ENCODE results near the gene RNF223.
"Not testable (repeated sequence)": the region's sequence is repeated elsewhere in the genome, so short reads cannot be mapped to it uniquely, and the experiment has no call there.

RNF223 gene

DNA sequence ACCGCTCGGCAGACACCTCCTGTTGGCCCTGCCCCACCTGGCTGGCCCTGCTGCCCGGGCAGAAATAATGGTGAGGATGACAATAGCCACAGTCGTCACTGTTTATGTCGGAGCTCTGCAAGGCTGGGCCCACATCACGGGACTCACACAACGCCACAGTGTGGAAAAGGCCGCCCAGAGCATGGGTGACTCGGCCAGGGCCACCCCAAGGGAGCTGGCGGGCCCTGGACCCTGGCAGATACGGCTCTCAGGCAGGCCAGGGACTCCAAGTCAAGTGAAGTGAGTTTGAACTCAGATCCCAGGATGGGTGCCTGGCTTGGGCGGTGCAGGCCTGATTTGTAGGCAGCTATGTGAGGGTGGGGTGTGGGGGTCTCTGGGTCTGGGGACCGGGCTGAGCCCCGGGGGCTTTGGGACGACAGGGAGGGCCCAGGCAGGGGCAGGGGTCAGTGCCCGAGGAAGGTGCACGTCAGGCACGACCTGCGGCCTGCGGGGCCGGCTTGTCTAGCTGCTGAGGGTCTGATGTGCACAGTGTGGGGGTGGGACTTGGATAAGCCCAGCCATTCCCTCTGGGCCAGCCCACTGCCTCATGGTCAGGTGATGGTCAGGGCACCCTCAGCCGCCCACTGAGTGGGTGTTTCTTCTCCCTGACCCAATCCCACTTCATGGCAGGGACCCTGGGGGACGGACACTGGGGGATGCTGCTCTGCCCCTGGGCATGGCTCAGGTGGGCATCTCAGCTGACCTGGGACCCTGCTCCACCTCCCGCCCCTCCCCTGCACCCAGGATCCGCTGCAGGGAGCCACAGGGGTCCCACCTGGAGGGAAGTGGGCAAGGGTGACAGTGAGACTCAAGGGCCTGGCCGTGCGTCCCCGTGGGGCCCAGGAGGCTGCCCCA, 1.0 kb downstream of the RNF223 start:
- no peak for DNase-seq (ENCODE audit: low read depth, low spot score)

DNA sequence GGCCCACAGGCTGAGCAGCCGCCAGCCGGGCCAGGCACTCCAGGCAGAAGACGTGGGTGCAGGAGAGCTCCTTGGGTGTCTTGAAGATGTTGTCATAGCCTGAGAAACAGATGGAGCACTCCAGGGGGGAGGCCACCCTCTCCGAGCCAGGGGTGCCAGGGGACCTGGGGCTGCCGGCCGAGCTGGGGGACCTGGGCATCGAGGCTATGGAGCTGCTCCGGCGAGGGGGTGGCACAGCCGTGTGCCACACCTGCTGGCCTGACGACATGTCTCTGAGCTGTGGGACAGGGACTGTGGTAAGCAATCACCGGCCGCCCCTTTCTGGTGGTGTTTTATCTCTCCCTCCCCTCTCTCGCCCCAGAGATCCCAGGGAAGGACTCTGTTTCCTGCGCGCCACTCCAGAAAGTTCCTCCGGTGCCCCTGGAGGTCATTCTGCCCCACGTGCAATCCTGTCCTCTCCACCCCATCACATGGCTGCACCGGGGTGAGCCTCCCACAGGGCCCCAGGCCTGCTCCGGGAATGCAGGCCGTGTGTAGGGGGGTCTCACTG, 1.7 kb downstream of the RNF223 start:
- no peak for DNase-seq (ENCODE audit: low read depth, low spot score)

DNA sequence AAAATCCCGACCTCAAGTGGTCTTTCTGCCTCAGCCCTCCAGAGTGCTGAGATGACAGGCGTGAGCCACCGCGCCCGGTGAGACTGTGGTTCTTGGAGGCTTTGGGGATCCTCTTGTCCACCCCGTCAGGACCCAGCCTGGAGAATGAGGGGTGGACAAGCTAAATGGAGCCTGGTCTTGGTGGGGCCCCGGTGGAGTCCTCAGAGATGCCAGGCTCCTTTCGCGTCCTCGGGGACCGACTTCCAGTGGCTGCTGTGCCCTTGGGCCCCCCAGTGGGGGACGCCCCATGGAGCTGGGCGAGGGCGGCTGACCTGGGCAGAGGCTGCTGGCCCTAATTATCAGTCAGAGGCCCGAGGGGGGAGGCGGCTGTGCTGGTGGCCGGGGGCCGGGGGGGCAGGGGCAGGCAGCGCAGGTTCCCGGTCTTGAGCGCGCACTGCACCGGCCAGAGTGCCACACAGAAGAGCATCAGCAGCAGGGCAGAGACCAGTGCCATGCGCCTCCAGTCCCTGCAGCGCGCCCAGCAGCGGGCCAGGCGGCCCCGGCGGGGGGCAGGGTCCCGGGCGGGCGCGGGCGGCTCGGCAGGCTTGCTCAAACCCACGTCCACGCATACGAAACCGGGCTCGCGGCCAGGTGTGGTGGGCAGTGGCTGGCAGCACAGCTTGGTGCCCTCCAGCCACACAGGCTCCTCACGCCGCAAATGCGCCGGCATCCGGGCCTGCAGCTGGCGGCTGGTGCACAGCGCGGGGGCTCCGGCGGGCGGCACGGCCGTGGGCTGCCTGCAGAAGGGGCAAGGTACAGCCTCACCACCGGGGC, 2.4 kb downstream of the RNF223 start:
- DNase-seq (ENCODE audit: low read depth, low spot score): no peak

DNA sequence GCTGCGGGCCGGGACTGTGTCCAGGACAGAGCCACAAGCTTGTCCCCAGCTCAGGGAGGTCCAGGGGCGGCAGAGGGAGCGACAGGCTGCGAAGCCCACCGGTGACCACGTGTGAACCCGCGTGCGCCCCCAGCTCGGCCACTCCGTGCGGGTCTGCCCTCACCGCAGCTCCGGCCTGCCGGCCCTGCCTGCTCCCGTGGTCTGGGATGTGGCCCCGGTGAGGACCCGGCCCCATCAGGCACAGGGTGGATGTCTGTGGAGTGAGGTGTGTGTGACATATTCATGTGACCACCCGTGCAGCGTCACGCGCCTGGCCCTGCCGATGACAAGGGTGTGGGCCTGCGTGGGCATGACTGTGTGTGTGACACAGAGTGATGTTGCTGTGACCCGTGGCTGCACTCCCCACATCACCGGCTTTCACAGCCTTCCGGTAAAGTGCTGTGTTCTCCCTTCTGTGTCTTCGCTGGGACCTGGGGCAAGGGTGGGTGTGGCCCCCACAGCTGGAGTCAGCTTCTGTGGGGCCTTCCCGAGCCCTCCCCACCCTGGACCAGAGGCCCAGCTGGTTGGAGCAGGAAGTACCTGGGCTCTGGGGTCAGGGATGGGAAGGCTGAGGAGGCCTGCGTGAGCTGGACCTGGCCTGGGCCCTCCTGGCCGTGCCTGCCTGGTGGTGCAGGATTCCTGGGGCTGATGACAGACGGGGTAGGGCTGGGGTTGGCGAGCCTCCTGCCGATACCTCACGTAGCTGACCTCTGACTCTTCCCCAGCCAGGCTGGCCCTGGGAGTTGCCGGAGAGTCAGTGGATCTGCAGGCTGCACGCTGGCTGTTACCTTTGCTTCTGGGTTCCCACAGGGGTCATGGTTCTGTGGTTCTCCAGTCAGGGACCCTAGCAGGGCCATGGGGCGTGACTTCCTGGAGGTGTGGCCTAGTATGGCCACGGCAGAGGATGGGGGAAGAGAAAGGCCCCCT, 4.1 kb downstream of the RNF223 start:
- peak; percentile 70 for DNase-seq (ENCODE audit: low read depth, low spot score)

DNA sequence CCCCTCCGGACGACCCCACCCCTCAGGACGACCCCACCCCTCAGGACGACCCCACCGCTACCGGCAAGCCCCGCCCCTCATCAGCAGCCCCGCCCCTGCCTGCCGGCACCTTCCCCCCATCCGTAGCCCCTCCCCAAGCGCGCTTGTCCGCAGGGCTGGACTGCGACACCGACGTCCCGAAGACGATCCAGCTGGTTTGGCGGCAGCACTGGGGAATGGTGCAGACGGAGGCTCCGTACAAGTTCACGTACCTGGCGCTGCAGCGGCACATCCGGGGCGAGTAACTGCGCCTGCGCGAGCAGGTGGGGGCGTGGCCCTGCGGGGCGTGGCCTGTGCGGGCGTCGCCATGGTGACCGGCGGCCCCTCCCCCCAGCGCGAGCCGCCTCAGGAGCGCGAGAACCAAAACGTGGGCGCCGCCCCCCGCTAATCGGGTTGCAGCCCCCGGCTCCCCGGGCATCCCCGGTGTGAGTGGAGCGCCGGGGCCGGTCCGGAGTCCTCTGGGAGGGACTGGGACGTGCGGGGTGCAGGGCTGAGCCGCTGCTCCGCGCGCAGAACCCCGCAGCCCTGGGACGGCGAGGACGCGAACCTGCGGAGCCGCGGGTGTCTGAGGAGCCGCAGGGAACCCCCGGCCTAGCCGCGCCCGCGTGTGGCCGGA, 4.9 kb downstream of the RNF223 start:
- peak; percentile 90 for DNase-seq (ENCODE audit: low read depth, low spot score)

DNA sequence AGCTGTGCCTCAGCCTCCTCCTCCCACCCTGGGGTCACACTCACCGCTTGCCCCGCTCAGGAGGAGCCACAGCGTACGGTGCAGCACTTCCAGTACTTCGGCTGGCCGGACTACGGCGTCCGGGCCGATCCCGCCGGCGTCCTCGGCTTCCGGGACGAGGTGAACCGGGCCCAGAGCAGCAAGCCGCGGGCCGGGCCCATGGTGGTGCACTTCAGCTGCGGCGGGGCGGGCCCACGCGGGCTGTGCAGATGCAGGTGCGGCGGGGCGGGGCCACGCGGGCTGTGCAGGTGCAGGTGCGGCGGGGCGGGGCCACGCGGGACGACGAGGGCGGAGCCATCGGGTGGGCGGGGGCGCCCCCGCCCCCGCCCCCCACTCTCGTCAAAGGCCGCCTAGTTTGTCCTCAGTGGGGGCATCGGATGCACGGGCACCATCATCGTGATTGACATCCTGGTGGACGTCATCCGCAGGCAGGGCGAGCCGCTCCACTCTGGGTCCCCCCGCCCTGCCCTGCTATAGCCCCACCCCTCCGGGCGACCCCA, 5.5 kb downstream of the RNF223 start:
- no peak for DNase-seq (ENCODE audit: low read depth, low spot score)

DNA sequence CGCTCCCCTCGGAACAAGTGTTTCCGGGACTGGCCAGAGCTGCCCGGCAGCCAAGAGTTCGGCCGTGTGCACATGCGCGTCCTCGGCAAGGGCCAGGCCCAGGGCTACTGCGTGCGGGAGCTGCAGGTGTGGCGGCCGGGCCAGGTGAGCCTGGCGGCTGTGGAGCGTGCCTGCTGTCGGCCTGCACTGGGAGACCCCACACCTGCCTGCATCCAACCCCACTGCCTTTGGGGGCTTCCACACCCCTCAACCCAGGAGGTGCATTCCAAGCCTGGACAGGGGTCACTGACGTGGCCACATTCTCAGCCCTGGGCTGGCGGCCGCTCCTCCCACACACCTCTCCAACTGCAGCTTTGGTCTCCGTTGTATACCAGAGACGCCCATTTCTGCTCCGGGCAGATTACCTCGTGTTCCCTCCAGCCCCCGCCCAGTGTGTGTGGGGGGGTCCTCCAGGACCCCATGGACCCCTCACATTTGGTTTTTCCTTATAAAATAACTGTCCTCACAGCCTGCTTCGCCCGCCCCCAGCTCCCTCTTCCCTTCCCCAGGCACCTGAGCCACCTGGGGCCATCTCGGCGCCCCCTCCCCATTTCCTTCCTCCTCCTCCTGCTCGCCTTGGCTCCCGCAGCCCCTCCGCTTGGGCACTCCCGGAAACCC, 6.1 kb downstream of the RNF223 start:
- no peak for DNase-seq (ENCODE audit: low read depth, low spot score)

DNA sequence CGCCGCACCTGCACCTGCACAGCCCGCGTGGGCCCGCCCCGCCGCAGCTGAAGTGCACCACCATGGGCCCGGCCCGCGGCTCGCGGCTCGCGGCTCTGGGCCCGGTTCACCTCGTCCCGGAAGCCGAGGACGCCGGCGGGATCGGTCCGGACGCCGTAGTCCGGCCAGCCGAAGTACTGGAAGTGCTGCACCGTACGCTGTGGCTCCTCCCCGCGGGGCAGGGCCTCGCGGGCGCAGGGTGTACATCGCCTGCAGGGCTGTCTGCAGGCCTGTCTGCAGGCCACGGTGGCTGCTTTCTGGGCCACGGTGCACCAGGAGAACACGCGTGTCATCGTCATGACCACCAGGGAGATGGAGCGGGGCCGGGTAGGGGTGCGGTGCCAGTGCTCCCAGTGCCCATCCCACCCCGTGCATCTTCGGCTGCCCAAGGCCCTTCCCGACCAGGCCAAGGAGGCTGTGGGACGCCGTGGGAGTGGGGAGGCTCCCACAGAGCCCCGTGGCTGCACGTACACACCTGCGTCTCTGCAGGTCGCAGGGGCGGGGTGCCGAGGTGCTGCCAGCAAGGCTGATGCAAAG, 6.7 kb downstream of the RNF223 start:
- no peak for DNase-seq (ENCODE audit: low read depth, low spot score)

DNA sequence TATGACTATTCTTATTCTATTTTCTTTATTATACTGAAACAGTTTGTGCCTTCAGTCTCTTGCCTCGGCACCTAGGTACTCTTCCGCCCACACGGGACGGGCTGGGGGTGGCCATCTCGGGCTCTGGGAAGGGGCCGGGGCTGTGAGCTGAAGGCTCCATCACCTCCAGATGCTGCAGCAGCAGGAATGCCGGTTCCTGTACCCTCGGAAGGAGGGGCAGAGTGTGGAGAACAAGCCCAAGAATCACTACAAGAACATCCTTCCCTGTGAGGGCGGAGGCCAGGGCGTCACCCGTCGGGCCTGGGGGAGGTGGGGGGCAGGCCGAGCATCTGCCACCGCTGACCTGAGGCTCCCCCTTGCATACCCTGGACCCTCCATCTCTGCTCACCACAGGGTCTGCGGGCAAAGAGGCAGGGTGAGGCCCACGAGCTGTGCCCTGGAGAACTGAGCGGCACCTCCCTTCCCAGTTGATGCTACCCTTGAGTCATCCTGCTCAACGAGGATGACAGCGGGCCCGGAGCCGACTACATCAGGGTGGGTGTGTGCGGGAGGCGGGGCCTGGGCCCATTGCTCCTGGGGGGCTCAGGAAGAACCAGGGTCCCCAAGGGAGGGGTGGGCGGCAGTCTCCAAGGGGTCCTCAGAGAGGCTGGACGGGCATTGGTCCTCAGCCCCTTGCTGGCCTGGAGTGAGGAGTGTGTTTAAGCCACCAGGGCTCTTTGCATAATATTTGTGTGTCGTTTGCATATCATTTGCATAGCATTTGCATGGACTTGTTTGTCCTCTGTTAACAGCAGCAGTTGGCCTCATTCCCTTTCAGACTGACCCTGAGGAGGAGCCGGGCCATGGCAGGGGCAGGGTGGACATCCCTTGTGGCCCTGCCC, 7.5 kb downstream of the RNF223 start:
- DNase-seq (ENCODE audit: low read depth, low spot score): no peak

DNA sequence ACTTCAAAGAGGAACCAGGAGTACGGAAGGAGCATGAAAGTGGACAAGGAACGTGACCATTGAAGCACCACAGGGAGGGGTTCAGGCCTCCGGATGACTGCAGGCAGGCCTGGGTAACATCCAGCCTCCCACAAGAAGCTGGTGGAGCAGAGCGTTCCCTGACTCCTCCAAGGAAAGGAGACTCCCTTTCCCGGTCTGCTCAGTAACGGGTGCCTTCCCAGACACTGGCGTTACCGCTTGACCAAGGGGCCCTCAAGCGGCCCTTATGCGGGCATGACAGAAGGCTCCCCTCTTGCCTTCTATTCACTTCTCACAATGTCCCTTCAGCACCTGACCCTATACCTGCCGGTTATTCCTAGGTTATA, 8.2 kb downstream of the RNF223 start:
- not testable (repeated sequence) for DNase-seq (ENCODE audit: low read depth, low spot score)

DNA sequence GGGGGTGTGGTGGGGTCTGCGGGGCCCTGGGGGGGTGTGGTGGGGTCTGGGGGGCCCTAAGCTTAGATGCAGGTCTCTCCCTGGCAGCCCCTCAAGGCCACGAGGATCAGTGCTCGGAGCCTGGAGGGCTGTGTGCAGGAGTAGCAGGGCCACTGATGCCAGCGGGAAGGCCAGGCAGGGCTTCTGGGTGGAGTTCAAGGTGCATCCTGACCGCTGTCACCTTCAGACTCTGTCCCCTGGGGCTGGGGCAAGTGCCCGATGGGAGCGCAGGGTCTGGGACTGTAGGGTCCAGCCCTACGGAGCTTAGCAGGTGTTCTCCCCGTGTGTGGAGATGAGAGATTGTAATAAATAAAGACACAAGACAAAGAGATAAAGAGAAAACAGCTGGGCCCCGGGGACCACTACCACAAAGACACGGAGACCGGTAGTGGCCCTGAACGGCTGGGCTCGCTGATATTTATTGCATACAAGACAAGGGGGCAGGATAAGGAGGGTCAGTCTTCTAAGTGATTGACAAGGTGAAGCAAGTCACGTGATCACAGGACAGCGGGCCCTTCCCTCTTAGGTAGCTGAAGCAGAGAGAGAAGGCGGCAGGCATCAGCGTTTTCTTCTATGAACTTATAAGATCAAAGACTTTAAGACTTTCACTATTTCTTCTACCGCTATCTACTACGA, 8.7 kb downstream of the RNF223 start:
- DNase-seq (ENCODE audit: low read depth, low spot score): no peak

DNA sequence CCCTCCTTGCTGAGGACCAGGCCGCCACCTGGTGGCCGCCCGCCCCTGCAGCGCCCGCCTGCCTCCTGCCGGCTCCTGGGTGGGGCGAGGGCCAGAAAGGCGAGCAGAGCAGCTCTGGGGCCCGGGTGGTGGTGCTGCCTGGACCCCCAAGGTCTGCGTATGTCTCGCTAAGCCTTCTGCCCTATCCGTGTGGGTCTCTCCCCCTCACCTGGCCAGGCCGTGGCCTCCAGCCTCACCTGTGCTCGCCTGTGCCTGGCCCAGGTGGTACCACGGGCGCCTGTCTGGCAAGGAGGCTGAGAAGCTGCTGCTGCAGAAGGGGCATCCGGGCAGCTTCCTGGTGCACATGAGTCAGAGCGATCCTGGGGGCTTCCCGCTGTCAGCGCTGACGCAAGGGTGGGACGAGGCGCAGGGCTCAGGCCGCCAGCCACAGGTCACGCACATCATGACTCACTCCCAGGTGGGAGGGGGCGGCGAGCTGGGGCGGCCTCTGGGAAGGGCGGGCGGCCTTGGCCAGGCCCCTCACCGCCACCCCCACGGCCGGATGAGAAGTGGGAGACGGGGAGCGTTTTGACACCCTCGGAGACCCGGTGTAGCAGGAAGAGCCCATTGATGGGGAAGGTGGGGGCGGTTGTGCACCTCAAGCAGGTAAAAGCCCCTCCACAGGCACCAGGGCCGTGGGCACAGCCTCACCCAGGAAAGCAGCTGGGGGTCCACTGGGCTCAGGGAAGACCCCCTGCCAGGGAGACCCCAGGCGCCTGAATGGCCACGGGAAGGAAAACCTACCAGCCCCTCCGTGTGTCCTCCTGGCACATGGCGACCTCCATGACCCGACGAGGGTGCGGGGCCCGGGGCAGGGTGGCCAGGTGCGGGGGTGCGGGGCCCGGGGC, 9.9 kb downstream of the RNF223 start:
- DNase-seq (ENCODE audit: low read depth, low spot score): peak; percentile 81

DNA sequence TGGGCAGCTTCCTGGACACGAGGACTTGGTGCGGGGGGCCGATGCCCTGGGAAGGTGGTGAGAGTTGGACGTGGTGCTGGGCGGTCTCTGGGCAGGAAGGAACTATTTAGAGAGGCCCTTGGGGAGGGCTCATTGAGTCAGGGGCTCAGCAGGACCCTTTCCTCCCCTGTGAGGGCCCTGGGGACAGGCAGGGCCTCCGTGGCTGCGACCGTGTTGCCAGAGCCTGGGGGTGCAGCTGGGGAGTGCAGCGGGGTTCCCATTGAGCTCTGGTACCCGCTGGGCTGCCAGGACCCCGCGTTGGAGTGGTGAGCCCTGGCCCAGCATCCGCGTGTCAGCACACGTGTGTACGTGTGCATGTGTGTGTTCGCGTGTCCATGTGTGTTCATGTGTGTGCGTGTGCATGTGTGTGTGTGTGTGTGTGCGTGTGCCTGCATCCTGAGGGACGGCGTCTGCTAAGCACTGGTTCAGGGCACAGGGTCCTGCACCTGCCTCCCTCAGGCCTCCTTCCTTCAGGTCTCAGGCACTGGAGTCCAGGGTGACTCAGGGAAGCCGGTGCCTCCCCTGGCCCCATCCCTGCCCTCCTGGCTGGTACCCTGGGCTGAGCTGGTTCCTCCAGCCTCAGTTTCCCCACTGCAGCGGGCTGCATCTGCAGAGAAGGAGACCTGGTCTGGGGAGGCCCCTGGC, 10.7 kb downstream of the RNF223 start:
- DNase-seq (ENCODE audit: low read depth, low spot score): no peak

DNA sequence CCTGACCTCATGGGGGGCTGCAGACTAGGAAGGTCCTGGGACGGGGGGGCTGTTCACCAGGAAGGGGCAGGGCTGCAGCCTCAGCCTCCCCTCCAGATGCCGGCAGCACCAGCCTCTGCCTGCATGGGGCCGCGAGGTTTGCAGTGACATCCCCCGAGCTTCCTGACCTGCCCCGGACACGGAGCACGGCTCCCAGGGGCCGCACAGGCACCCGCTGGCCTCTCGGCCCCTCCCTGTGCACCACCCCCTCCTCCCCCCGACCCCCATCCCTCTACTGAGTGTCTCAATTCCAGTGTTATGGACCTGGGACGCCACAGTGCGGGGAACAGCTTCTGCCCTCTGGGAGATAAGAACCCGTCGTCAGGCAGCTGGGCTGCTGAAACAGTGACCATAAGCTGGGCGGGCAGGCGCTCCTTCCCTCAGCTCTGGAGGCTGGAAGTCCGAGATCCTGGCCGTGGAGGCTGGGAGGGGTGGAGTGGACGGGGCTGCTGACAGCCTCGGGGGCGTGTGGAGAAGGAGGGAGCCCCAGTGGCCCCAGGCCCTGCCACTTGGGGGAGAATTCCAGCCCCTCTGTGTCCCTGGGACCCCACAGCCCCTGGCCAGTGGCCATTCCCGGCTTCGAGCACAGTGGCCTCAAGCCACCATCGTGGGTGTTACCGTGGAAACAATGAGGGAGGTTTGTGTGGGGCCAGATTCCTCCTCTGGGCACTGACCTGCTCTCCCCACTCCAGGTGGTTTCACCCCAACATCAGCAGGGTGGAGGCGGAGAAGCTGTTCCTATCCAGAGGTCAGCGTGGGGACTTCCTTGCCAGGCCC, 11.6 kb downstream of the RNF223 start:
- no peak for DNase-seq (ENCODE audit: low read depth, low spot score)

DNA sequence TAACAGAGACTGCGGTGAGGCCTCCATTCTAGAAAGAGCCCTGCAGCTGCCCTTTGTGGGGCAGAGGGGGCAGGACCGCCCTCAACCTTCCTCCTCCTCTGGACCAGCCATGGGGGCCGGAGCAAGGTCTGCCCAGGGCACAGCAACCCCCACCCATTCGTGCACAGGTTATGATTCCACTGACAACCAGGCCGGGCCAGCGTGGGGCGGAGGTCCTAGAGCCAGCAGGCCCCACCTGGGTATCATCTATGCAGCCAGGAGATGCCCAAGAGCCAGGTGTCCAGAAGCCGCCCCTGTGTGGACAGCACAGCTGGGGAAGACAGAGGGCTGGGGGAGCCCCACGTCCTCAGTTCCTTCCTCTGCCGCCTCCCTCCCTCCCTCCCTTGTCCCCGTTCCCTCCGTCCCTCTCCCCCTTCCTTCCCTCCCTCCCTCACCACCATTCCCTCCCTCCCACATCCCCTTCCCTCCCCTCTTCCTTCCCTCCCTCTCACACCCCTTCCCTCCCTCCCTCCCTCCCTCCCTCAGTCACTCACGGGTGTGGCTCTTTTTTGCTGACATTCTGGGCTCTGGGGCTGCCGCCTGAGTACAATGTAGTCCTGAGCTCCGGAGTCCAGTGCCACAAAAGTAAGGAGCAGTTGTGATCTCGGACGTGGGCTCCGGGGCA, 12.3 kb downstream of the RNF223 start:
- DNase-seq (ENCODE audit: low read depth, low spot score): no peak
